ENCODE data around the gene GUCA2A. TPM values are rescaled to one million over a fixed set of nuclear protein-coding genes. Genes with fewer than 3 reads are reported as not detected.

The GUCA2A gene
- total RNA-seq, 1 donor from 2014 or later: not detected

DNA sequence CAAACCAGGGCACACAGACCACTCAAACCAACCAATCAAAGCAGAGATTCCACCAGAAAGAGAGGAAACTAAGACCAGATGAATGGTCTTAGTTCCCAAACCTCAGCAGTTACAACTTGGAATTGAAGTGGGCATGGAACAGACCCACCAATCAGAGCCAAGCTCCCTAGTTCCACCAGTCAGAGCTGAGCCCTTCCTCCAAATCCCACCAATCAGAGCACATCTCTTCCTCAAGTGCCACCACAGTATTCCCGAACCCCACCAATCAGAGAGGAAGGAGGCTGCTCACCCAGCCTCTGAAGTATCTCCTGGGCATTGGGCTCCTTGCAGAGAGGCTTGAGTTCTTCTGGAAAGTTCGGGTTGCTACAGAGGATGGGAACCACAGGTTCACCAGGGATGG, 1.4 kb downstream of the GUCA2A start:
- peaks cover 4% of the 10 kb centered on the region for H3K9me3 Mint-ChIP-seq (ENCODE audit: low read depth)
- peaks cover 5% of the 10 kb centered on the region for H3K4me1 Mint-ChIP-seq (ENCODE audit: low read depth)
- H3K4me3 Mint-ChIP-seq (ENCODE audit: low read depth): no peak overlapping the region
- TF ChIP-seq, protein P1, sequence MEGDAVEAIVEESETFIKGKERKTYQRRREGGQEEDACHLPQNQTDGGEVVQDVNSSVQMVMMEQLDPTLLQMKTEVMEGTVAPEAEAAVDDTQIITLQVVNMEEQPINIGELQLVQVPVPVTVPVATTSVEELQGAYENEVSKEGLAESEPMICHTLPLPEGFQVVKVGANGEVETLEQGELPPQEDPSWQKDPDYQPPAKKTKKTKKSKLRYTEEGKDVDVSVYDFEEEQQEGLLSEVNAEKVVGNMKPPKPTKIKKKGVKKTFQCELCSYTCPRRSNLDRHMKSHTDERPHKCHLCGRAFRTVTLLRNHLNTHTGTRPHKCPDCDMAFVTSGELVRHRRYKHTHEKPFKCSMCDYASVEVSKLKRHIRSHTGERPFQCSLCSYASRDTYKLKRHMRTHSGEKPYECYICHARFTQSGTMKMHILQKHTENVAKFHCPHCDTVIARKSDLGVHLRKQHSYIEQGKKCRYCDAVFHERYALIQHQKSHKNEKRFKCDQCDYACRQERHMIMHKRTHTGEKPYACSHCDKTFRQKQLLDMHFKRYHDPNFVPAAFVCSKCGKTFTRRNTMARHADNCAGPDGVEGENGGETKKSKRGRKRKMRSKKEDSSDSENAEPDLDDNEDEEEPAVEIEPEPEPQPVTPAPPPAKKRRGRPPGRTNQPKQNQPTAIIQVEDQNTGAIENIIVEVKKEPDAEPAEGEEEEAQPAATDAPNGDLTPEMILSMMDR (IDR thresholded peaks at IDR 0.05; ENCODE audit: unreplicated experiment): no peak
- no peaks in the 10 kb centered on the region for H3K36me3 Mint-ChIP-seq (ENCODE audit: insufficient read depth)
- no peak for DNase-seq (ENCODE audit: low spot score, unreplicated experiment)
- H3K27me3 Mint-ChIP-seq: peaks cover 7% of the 10 kb centered on the region
- no peak overlapping the region for H3K27ac Mint-ChIP-seq

DNA sequence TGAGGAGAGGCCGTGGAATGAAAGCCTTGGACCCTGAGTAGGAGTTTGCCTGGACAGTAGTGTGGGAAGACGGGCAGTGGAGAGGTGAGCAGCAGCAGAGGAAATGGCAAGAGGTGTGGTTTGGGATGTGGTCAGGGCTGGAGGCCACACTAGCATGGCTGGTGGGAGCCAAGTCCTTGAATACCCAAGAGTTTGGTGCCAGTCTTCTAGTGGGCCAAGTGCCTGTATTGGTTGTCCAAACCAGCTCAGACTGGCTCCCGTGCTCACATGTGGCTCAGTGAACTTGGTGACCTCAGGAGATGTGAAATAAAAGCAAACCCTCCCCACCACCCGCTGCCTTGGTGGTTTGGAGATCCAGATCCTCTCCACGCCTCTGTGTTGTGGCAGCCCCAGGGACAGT, 2.4 kb downstream of the GUCA2A start:
- no peak for DNase-seq (ENCODE audit: low spot score, unreplicated experiment)
- Mint-ChIP-seq H3K36me3 (ENCODE audit: insufficient read depth) (no peaks in the 10 kb centered on the region), H3K27me3 (peaks cover 7% of the 10 kb centered on the region), H3K9me3 (ENCODE audit: low read depth) (peaks cover 4% of the 10 kb centered on the region), H3K4me3 (ENCODE audit: low read depth) (no peak overlapping the region), H3K27ac (no peak overlapping the region), H3K4me1 (ENCODE audit: low read depth) (peaks cover 5% of the 10 kb centered on the region)
- TF ChIP-seq, protein P1 (IDR thresholded peaks at IDR 0.05; ENCODE audit: unreplicated experiment): no peak

DNA sequence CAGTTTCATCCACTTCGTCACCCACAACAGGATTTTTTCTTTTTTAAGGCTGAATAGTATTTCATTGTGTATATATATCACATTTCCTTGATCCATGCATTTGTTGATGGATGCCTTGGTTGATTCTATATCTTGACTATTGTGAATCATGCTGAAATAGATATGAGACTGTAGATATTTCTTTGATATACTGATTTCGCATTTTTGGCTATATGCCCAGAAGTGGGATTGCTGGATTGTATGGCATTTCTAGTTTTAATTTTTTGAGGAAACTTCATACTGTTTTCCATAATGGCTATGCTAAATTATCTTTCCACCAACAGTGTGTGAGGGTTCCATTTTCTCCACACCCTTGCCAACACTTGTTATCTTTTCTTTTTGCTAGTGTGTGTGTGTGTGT, 6.4 kb downstream of the GUCA2A start:
- Mint-ChIP-seq H3K27me3 (peaks cover 7% of the 10 kb centered on the region), H3K4me1 (ENCODE audit: low read depth) (no peaks in the 10 kb centered on the region), H3K36me3 (ENCODE audit: insufficient read depth) (no peaks in the 10 kb centered on the region), H3K9me3 (ENCODE audit: low read depth) (peaks cover 4% of the 10 kb centered on the region), H3K27ac (no peak overlapping the region), H3K4me3 (ENCODE audit: low read depth) (no peak overlapping the region)
- DNase-seq (ENCODE audit: low spot score, unreplicated experiment): no peak
- TF ChIP-seq, protein P1 (IDR thresholded peaks at IDR 0.05; ENCODE audit: unreplicated experiment): no peak

DNA sequence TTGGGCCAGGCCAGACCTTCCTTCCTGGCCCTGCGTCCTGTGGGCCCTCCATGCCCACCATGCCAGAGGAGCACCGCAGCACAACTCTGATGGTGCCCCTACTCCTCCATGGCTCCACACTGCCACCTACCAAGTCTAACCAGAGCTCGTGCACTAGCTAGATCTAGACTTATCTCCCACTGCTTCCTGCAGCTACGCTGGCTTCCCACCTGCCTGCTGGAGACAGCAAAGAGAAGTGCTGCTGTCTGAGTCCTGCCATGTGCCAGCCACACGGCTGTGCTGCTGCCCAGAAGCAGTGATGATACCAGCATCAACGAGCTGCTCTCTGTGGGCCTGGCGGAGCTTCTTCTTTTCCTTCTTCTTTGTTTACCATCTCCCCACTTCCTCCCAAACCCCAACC, 6.9 kb downstream of the GUCA2A start:
- TF ChIP-seq, protein P1 (IDR thresholded peaks at IDR 0.05; ENCODE audit: unreplicated experiment): no peak
- H3K4me3 Mint-ChIP-seq (ENCODE audit: low read depth): no peak overlapping the region
- H3K4me1 Mint-ChIP-seq (ENCODE audit: low read depth): no peaks in the 10 kb centered on the region
- peaks cover 3% of the 10 kb centered on the region for H3K27me3 Mint-ChIP-seq
- H3K27ac Mint-ChIP-seq: no peak overlapping the region
- H3K36me3 Mint-ChIP-seq (ENCODE audit: insufficient read depth): no peaks in the 10 kb centered on the region
- H3K9me3 Mint-ChIP-seq (ENCODE audit: low read depth): peaks cover 4% of the 10 kb centered on the region
- DNase-seq (ENCODE audit: low spot score, unreplicated experiment): no peak

DNA sequence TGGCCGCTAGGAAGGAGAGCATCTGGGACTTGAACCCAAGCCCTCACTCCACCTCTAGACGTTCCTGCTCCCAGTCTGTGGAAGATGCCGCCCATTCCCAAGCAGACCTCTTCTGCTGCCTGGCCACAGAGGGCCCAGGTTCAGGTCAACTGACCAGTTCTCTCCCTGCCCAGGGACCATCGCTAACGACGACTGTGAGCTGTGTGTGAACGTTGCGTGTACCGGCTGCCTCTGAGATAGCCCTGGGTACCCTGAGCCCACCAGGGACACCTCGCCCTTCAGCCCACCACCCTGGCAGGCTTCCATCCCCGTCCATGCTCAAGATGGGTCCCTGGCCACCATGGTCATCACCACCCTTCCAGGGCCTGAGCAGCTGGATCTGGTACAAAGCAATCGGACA, 9.2 kb downstream of the GUCA2A start:
- no peak for DNase-seq (ENCODE audit: low spot score, unreplicated experiment)
- no peaks in the 10 kb centered on the region for H3K36me3 Mint-ChIP-seq (ENCODE audit: insufficient read depth)
- no peak overlapping the region for H3K4me3 Mint-ChIP-seq (ENCODE audit: low read depth)
- no peaks in the 10 kb centered on the region for H3K4me1 Mint-ChIP-seq (ENCODE audit: low read depth)
- peaks cover 6% of the 10 kb centered on the region for H3K27me3 Mint-ChIP-seq
- no peak overlapping the region for H3K27ac Mint-ChIP-seq
- TF ChIP-seq, protein P1 (IDR thresholded peaks at IDR 0.05; ENCODE audit: unreplicated experiment): no peak
- H3K9me3 Mint-ChIP-seq (ENCODE audit: low read depth): no peaks in the 10 kb centered on the region
